H1 (cell line): ENCODE measurements around the gene COL11A1. TPM values are rescaled to one million over a fixed set of nuclear protein-coding genes. Genes with fewer than 3 reads are reported as not detected.

Source experiments
- CTCF ChIA-PET: fragments of 300-600 bp; sonication (Branson Sonifier 250); formaldehyde crosslinking; loops from one replicate; lab custom pipeline; 2021; ENCODE audit not compliant: partially characterized antibody; lab: Charles Lee
- POLR2A ChIA-PET: fragments of 300-600 bp; sonication (Branson Sonifier 250); formaldehyde crosslinking; loops from one replicate; lab custom pipeline; 2021; ENCODE audit warnings: inconsistent platforms; ENCODE audit not compliant: partially characterized antibody; lab: Charles Lee
- DNase-seq, 2 experiments: peaks; one replicate each; pipeline versions ENCODE4 v3.0.0 to v3.0.0-alpha.2; 2010 to 2022; ENCODE audit warnings: low spot score in 2 of 2, low read depth in 1 of 2, mixed read lengths in 1 of 2
- FAIRE-seq: peaks from 2 replicates; lab custom pipeline; 2011; peaks lifted over from hg19 to GRCh38; lab: Jason Lieb, UNC
- H2AFZ ChIP-seq: 2 replicates; pipeline ENCODE4 v1.8.1; 2012; ENCODE audit warnings: low read length, inconsistent platforms
- H2AK5ac ChIP-seq: 2 replicates; pipeline ENCODE4 v1.6.1; 2013; ENCODE audit warnings: low read depth, low read length
- H2BK120ac ChIP-seq: replicated peaks from 2 replicates; pipeline ENCODE3; 2013; ENCODE audit warnings: low read depth, low read length, inconsistent platforms
- H2BK12ac ChIP-seq: 2 replicates; pipeline ENCODE4 v1.6.1; 2013; ENCODE audit warnings: low read depth, low read length
- H2BK15ac ChIP-seq: 2 replicates; pipeline ENCODE4 v1.6.1; 2013; ENCODE audit warnings: low read length
- H2BK20ac ChIP-seq: 2 replicates; pipeline ENCODE4 v1.6.1; 2013; ENCODE audit warnings: low read length
- H2BK5ac ChIP-seq: 2 replicates; pipeline ENCODE4 v1.6.1; 2013; ENCODE audit warnings: low read depth, low read length
- H3K14ac ChIP-seq: 2 replicates; pipeline ENCODE4 v1.6.1; 2013; ENCODE audit warnings: inconsistent platforms; ENCODE audit not compliant: insufficient read length
- H3K18ac ChIP-seq: 2 replicates; pipeline ENCODE4 v1.6.1; 2013; ENCODE audit warnings: low read length; ENCODE audit errors: extremely low read depth
- H3K23ac ChIP-seq: 2 replicates; pipeline ENCODE4 v1.6.1; 2013; ENCODE audit warnings: inconsistent platforms; ENCODE audit not compliant: insufficient read length
- H3K23me2 ChIP-seq: 2 replicates; pipeline ENCODE4 v1.6.1; 2013; ENCODE audit warnings: low read depth, low read length
- H3K27ac ChIP-seq: 2 replicates; pipeline ENCODE4 v1.6.1; 2011; ENCODE audit warnings: low read depth, low read length, inconsistent platforms
- H3K27me3 ChIP-seq, 4 experiments: replicated peaks in 1 of 4; 1 replicate in 1 of 4; 2 replicates in 3 of 4; pipeline versions ENCODE4 v1.6.1 to v1.8.1; 2011 to 2013; ENCODE audit warnings: low read length in 3 of 4, mild to moderate bottlenecking in 3 of 4, inconsistent platforms in 2 of 4, mixed read lengths in 2 of 4, moderate library complexity in 1 of 4; ENCODE audit not compliant: control insufficient read depth in 3 of 4, insufficient read depth in 3 of 4; ENCODE audit errors: extremely low read depth in 1 of 4
- H3K36me3 ChIP-seq, 4 experiments: 2 replicates each; pipeline versions ENCODE4 v1.6.1 to v1.8.1; 2011 to 2013; ENCODE audit warnings: mild to moderate bottlenecking in 4 of 4, low read length in 3 of 4, moderate library complexity in 2 of 4, control low read depth in 1 of 4, inconsistent platforms in 1 of 4; ENCODE audit not compliant: insufficient read depth in 4 of 4, control insufficient read depth in 2 of 4
- H3K4ac ChIP-seq: replicated peaks from 2 replicates; pipeline ENCODE3; 2013; ENCODE audit warnings: low read length, low read depth, mixed read lengths, inconsistent platforms; ENCODE audit not compliant: insufficient read length
- H3K4me1 ChIP-seq, 4 experiments: replicated peaks in 1 of 4; 1 replicate in 1 of 4; 2 replicates in 3 of 4; pipeline versions ENCODE4 v1.6.1 to v1.8.1; 2011 to 2013; ENCODE audit warnings: low read length in 3 of 4, inconsistent platforms in 2 of 4, mixed read lengths in 1 of 4; ENCODE audit not compliant: insufficient read depth in 4 of 4, control insufficient read depth in 3 of 4
- H3K4me2 ChIP-seq, 2 experiments: 2 replicates each; pipeline versions ENCODE4 v1.6.1 to v1.8.1; 2011 to 2013; ENCODE audit warnings: low read depth in 2 of 2, low read length in 2 of 2, control low read depth in 1 of 2, inconsistent platforms in 1 of 2, mild to moderate bottlenecking in 1 of 2; ENCODE audit not compliant: insufficient read depth in 1 of 2
- H3K4me3 ChIP-seq, 4 experiments: fragments of 200-600, 300-600 bp in 1 of 4; sonication (generic), shearing (Covaris generic), sonication (Bioruptor Twin) in 1 of 4; 2 replicates each; pipeline versions ENCODE4 v1.5.1 to v1.8.1; 2011 to 2016; ENCODE audit warnings: low read length in 4 of 4, low read depth in 3 of 4, control low read depth in 2 of 4, inconsistent platforms in 2 of 4, mild to moderate bottlenecking in 2 of 4, mixed read lengths in 1 of 4, moderate library complexity in 1 of 4; ENCODE audit not compliant: insufficient read depth in 2 of 4; ENCODE audit errors: extremely low read depth in 1 of 4
- H3K56ac ChIP-seq: replicated peaks from 2 replicates; pipeline ENCODE3; 2013; ENCODE audit warnings: low read depth, mild to moderate bottlenecking, mixed read lengths, low read length, inconsistent platforms; ENCODE audit not compliant: insufficient read length
- H3K79me1 ChIP-seq: 2 replicates; pipeline ENCODE4 v1.6.1; 2013; ENCODE audit warnings: low read depth, low read length, control low read depth
- H3K79me2 ChIP-seq, 2 experiments: 2 replicates each; pipeline versions ENCODE4 v1.6.1 to v1.8.1; 2012 to 2013; ENCODE audit warnings: low read length in 2 of 2, mild to moderate bottlenecking in 2 of 2, inconsistent platforms in 1 of 2; ENCODE audit not compliant: insufficient read depth in 2 of 2, control insufficient read depth in 1 of 2
- H3K9ac ChIP-seq, 4 experiments: replicated peaks in 1 of 4; 1 replicate in 1 of 4; 2 replicates in 3 of 4; pipeline versions ENCODE4 v1.6.1 to v1.8.1; 2011 to 2013; ENCODE audit warnings: low read depth in 3 of 4, low read length in 3 of 4, control low read depth in 2 of 4, mild to moderate bottlenecking in 2 of 4, moderate library complexity in 2 of 4, inconsistent platforms in 1 of 4; ENCODE audit errors: extremely low read depth in 1 of 4
- H3K9me3 ChIP-seq, 2 experiments: 2 replicates each; pipeline versions ENCODE4 v1.6.1 to v1.8.1; 2012 to 2013; ENCODE audit warnings: mild to moderate bottlenecking in 2 of 2, moderate library complexity in 2 of 2, control low read depth in 1 of 2, inconsistent platforms in 1 of 2, low read depth in 1 of 2, low read length in 1 of 2, mixed read lengths in 1 of 2; ENCODE audit not compliant: insufficient read depth in 2 of 2
- H4K20me1 ChIP-seq, 2 experiments: replicated peaks in 1 of 2; 2 replicates each; pipeline versions ENCODE3 to v1.8.1; 2011 to 2013; ENCODE audit warnings: inconsistent platforms in 2 of 2, low read length in 2 of 2, mild to moderate bottlenecking in 1 of 2; ENCODE audit not compliant: insufficient read depth in 2 of 2, control insufficient read depth in 1 of 2
- H4K5ac ChIP-seq: 2 replicates; pipeline ENCODE4 v1.6.1; 2013; ENCODE audit warnings: low read length, low read depth, mixed read lengths, inconsistent platforms; ENCODE audit not compliant: insufficient read length
- H4K8ac ChIP-seq: 2 replicates; pipeline ENCODE4 v1.8.0; 2013; ENCODE audit warnings: mild to moderate bottlenecking, moderate library complexity, low read length, inconsistent platforms; ENCODE audit not compliant: insufficient read depth; ENCODE audit errors: extremely low read depth
- H4K91ac ChIP-seq: replicated peaks from 2 replicates; pipeline ENCODE3; 2013; ENCODE audit warnings: low read length, mixed read lengths, inconsistent platforms; ENCODE audit not compliant: insufficient read length
- CBX5 ChIP-seq: fragments of 300-800, 300-1000 bp; sonication (generic); IDR thresholded peaks from 2 replicates; pipeline ENCODE4 v1.7.1; 2016; ENCODE audit warnings: antibody characterized with exemption, low read length, low read depth
- KDM5A ChIP-seq: fragments of 200-600 bp; IDR thresholded peaks from 2 replicates; pipeline ENCODE4 v1.7.1; 2012; ENCODE audit warnings: mild to moderate bottlenecking, low read length, inconsistent platforms, mixed read lengths
- SIX5 ChIP-seq: IDR thresholded peaks from 2 replicates; pipeline ENCODE4 v1.6.1; 2011; ENCODE audit warnings: mild to moderate bottlenecking, low read depth, low read length
- TEAD4 ChIP-seq: IDR thresholded peaks from 2 replicates; pipeline ENCODE4 v1.6.1; 2012; ENCODE audit warnings: low read depth, low read length, inconsistent platforms, mixed read lengths
- WGBS, 2 experiments: shearing (Covaris generic) in 1 of 2; methylation state at CpG; one replicate each; pipeline versions ENCODE4 v1.1.6 to v1.1.7; 2013 to 2015; ENCODE audit warnings: low lambda C conversion rate in 2 of 2, mixed read lengths in 2 of 2, inconsistent platforms in 1 of 2, low coverage in 1 of 2, missing lambda C conversion rate in 1 of 2; ENCODE audit not compliant: insufficient replicate concordance in 2 of 2, insufficient coverage in 1 of 2, insufficient read length in 1 of 2; ENCODE audit errors: extremely low coverage in 1 of 2, missing lambda C conversion rate in 1 of 2; 5-methylcytosine and 5-hydroxymethylcytosine counted together
- polyA plus RNA-seq, 7 experiments: library from polyadenylated mRNA; depleted of rRNA in 3 of 7; stranded (reverse) in 5 of 7; unstranded in 2 of 7; fragments of >200 nt in 5 of 7; fragments of 200-250 nt in 2 of 7; gene quantifications; 1 replicate in 5 of 7; 2 replicates in 1 of 7; 4 replicates in 1 of 7; pipeline versions ENCODE4 v1.2.1 to v1.2.3, GENCODE V29; 2011 to 2013; ENCODE audit warnings: missing spikeins in 2 of 7, mixed read lengths in 2 of 7
- total RNA-seq: library from RNA; stranded (reverse); fragmentation: NEBNext Ultra II Directional; extraction: Animal tissue kit (Norgen Biotek cat#: 25700); gene quantifications from 2 replicates; pipeline ENCODE4 v1.2.1, GENCODE V29; 2021

The COL11A1 gene
- total and polyA plus RNA-seq, 2 of the 8 experiments (the other 6 are each of a cell fraction or from before 2014, with no cell fraction given), result 4.0 to 27.9 TPM

DNA sequence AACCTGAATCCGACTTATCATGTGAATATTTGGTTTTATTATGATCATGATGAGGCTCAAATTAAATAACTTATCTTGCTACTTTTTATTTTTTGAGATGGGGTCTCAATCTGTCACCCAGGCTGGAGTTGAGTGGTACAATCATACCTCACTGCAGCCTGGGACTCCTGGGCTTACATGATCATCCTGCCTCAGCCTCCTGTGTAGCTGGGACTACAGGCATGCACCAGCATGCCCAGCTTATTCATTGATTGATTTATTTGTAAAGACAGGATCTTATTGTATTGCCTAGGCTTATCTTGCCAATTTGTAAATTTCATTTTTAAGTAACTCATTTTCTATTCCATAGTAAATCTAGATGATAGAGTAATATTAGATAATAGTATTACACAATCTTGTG lies 84.3 kb downstream of the COL11A1 start:
- no peak overlapping the region for H2AK5ac ChIP-seq
- H3K79me2 ChIP-seq, result no peaks in the 10 kb centered on the region
- H3K27me3 ChIP-seq, result no peaks in the 10 kb centered on the region
- TF ChIP-seq KDM5A (no peak), TEAD4 (no peak), CBX5 (no peak), SIX5 (no peak)
- no peak overlapping the region for H3K4me2 ChIP-seq
- no peak overlapping the region for H3K9ac ChIP-seq
- no peaks in the 10 kb centered on the region for H3K9me3 ChIP-seq
- H3K4me1 ChIP-seq, result peaks cover 0 to 3% (median 1%) of the 10 kb centered on the region in 4 experiments; a peak in 2 of 7 replicates
- H3K4me3 ChIP-seq, result no peak overlapping the region
- no peak overlapping the region for H2BK12ac ChIP-seq
- 0 out of 2 replicates have a peak overlapping the region, but pooled peaks have one; percentile 25 for H4K8ac ChIP-seq
- ChIA-PET POLR2A (no interaction called here), CTCF (no interaction called here)
- no peak overlapping the region for H2BK5ac ChIP-seq
- H3K56ac ChIP-seq, result no peak overlapping the region
- H2BK15ac ChIP-seq, result no peak overlapping the region
- H2BK120ac ChIP-seq, result no peak overlapping the region
- H3K36me3 ChIP-seq, result no peaks in the 10 kb centered on the region; a peak in 1 of 8 replicates
- no peak overlapping the region for H3K4ac ChIP-seq
- 100% methylated on average over 1 of the region's 1 CpG; no CpG with 5 or more reads in 1 of the 2 experiments for WGBS, 2 experiments
- no peak overlapping the region for H3K23ac ChIP-seq
- H2AFZ ChIP-seq, result no peak overlapping the region
- H4K20me1 ChIP-seq, result no peaks in the 10 kb centered on the region
- no peak overlapping the region for H2BK20ac ChIP-seq
- FAIRE-seq, result no peak
- no peaks in the 10 kb centered on the region for H3K79me1 ChIP-seq
- no peak overlapping the region for H3K18ac ChIP-seq
- no peaks in the 10 kb centered on the region for H3K23me2 ChIP-seq
- no peak for DNase-seq
- no peak overlapping the region for H3K27ac ChIP-seq
- no peak overlapping the region for H4K5ac ChIP-seq
- H3K14ac ChIP-seq, result no peak overlapping the region
- H4K91ac ChIP-seq, result no peak overlapping the region
